CD4-positive, alpha-beta T cell treated with Interleukin-6 for 4 hours (primary cell): ENCODE results near the gene GALK1.

Experiments used
- DNase-seq: peaks from one replicate; pipeline ENCODE4 v3.0.0-alpha.2; 2020; ENCODE audit warnings: mixed read lengths

Gene GALK1

GRCh38 chr17:75748706-75749105 lies 16.3 kb downstream of the GALK1 start:
- DNase-seq: no peak

- DNase-seq: no peak
These were observed 21.3 kb downstream of the GALK1 start for GRCh38 chr17:75743625-75744206.

- DNase-seq: no peak
These were observed 22.7 kb downstream of the GALK1 start for GRCh38 chr17:75742337-75742736.

GRCh38 chr17:75740631-75741077 lies 24.3 kb downstream of the GALK1 start:
- no peak for DNase-seq

- DNase-seq: no peak
These were observed 24.8 kb downstream of the GALK1 start for GRCh38 chr17:75740215-75740614.

- no peak for DNase-seq
These were observed 25.2 kb downstream of the GALK1 start for GRCh38 chr17:75739801-75740200.

GRCh38 chr17:75739174-75739573 lies 25.8 kb downstream of the GALK1 start:
- DNase-seq: no peak

GRCh38 chr17:75738218-75738802 lies 26.7 kb downstream of the GALK1 start:
- DNase-seq: no peak

- no peak for DNase-seq
These were observed 27.6 kb downstream of the GALK1 start for GRCh38 chr17:75737133-75737962.

- no peak for DNase-seq
These were observed 28.7 kb downstream of the GALK1 start for GRCh38 chr17:75736173-75736835.

- no peak for DNase-seq
These were observed 30.2 kb downstream of the GALK1 start for GRCh38 chr17:75734674-75735294.

- no peak for DNase-seq
These were observed 31.5 kb downstream of the GALK1 start for GRCh38 chr17:75733471-75733870.

- DNase-seq: no peak
These were observed 33.1 kb downstream of the GALK1 start for GRCh38 chr17:75731716-75732498.

GRCh38 chr17:75731086-75731715 lies 33.8 kb downstream of the GALK1 start:
- no peak for DNase-seq

- DNase-seq: no peak
These were observed 34.9 kb downstream of the GALK1 start for GRCh38 chr17:75730065-75730464.

- DNase-seq: no peak
These were observed 35.6 kb downstream of the GALK1 start for GRCh38 chr17:75729351-75729750.

- DNase-seq: no peak
These were observed 37.6 kb downstream of the GALK1 start for GRCh38 chr17:75727391-75727790.

GRCh38 chr17:75725504-75725903 lies 39.5 kb downstream of the GALK1 start:
- DNase-seq: no peak

GRCh38 chr17:75724016-75725003 lies 40.7 kb downstream of the GALK1 start:
- no peak for DNase-seq

GRCh38 chr17:75723171-75723930 lies 41.6 kb downstream of the GALK1 start:
- no peak for DNase-seq
